GM18909 (cell line): Measurements from ENCODE around the gene SMARCA5.
A peak's percentile ranks its signal among the peaks of the same experiment; 100 is the strongest.
"Not testable (repeated sequence)": the region's sequence is repeated elsewhere in the genome, so short reads cannot be mapped to it uniquely, and the experiment has no call there.

ENCODE experiments used
- ATAC-seq: cut with Tn5 transposase; IDR thresholded peaks from one replicate; pipeline ENCODE4 v1.9.1; 2021; ENCODE audit warnings: mild to moderate bottlenecking; ENCODE audit not compliant: unreplicated experiment, poor library complexity

The SMARCA5 gene

GRCh38 chr4:143513314-143514168, at the start of gene SMARCA5:
Gene SMARCA5 (plus strand): TSS chr4:143513702. CDS start chr4:143513925, 223 bp downstream.
- peak; percentile 90 for ATAC-seq

GRCh38 chr4:143473334-143474126, 40.0 kb upstream of the SMARCA5 start:
- peak; percentile 83 for ATAC-seq

- no peak for ATAC-seq
Observed at GRCh38 chr4:143477487-143477886, 36.0 kb upstream of the SMARCA5 start.

GRCh38 chr4:143481361-143481760, 32.1 kb upstream of the SMARCA5 start:
- no peak for ATAC-seq

- ATAC-seq = peak; percentile 87
Observed at GRCh38 chr4:143482840-143483239, 30.7 kb upstream of the SMARCA5 start.

- ATAC-seq = no peak
Observed at GRCh38 chr4:143486314-143486713, 27.2 kb upstream of the SMARCA5 start.

- no peak for ATAC-seq
Observed at GRCh38 chr4:143488687-143489086, 24.8 kb upstream of the SMARCA5 start.

GRCh38 chr4:143489106-143489505, 24.4 kb upstream of the SMARCA5 start:
- no peak for ATAC-seq

- ATAC-seq = no peak
Observed at GRCh38 chr4:143498021-143498420, 15.5 kb upstream of the SMARCA5 start.

GRCh38 chr4:143502231-143502630, 11.3 kb upstream of the SMARCA5 start:
- no peak for ATAC-seq

GRCh38 chr4:143506031-143506430, 7.5 kb upstream of the SMARCA5 start:
- ATAC-seq = no peak

- no peak for ATAC-seq
Observed at GRCh38 chr4:143511906-143512305, 1.6 kb upstream of the SMARCA5 start.

- ATAC-seq = peak; percentile 44
Observed at GRCh38 chr4:143512978-143513313, 556 bp upstream of the SMARCA5 start.

- ATAC-seq = no peak
Observed at GRCh38 chr4:143514169-143514495, 630 bp downstream of the SMARCA5 start.

GRCh38 chr4:143514497-143514896, 995 bp downstream of the SMARCA5 start:
- no peak for ATAC-seq

GRCh38 chr4:143514901-143515300, 1.4 kb downstream of the SMARCA5 start:
- ATAC-seq = no peak

GRCh38 chr4:143515905-143516304, 2.4 kb downstream of the SMARCA5 start:
- ATAC-seq = no peak

GRCh38 chr4:143517764-143518163, 4.3 kb downstream of the SMARCA5 start:
- no peak for ATAC-seq

GRCh38 chr4:143524211-143524610, 10.7 kb downstream of the SMARCA5 start:
- no peak for ATAC-seq

- not testable (repeated sequence) for ATAC-seq
Observed at GRCh38 chr4:143528046-143528445, 14.5 kb downstream of the SMARCA5 start.

GRCh38 chr4:143531380-143531779, 17.9 kb downstream of the SMARCA5 start:
- ATAC-seq = peak; percentile 74
